H1 (cell line): Measurements from ENCODE around the gene HSF4. TPM values are rescaled to one million over a fixed set of nuclear protein-coding genes. Genes with fewer than 3 reads are reported as not detected.

Source experiments
- CTCF ChIA-PET: fragments of 300-600 bp; sonication (Branson Sonifier 250); formaldehyde crosslinking; loops from one replicate; lab custom pipeline; 2021; ENCODE audit not compliant: partially characterized antibody; lab: Charles Lee
- POLR2A ChIA-PET: fragments of 300-600 bp; sonication (Branson Sonifier 250); formaldehyde crosslinking; loops from one replicate; lab custom pipeline; 2021; ENCODE audit warnings: inconsistent platforms; ENCODE audit not compliant: partially characterized antibody; lab: Charles Lee
- DNase-seq, 2 experiments: peaks; one replicate each; pipeline versions ENCODE4 v3.0.0 to v3.0.0-alpha.2; 2010 to 2022; ENCODE audit warnings: low spot score in 2 of 2, low read depth in 1 of 2, mixed read lengths in 1 of 2
- FAIRE-seq: peaks from 2 replicates; lab custom pipeline; 2011; peaks lifted over from hg19 to GRCh38; lab: Jason Lieb, UNC
- H2AFZ ChIP-seq: 2 replicates; pipeline ENCODE4 v1.8.1; 2012; ENCODE audit warnings: low read length, inconsistent platforms
- H2AK5ac ChIP-seq: 2 replicates; pipeline ENCODE4 v1.6.1; 2013; ENCODE audit warnings: low read depth, low read length
- H2BK120ac ChIP-seq: replicated peaks from 2 replicates; pipeline ENCODE3; 2013; ENCODE audit warnings: low read depth, low read length, inconsistent platforms
- H2BK12ac ChIP-seq: 2 replicates; pipeline ENCODE4 v1.6.1; 2013; ENCODE audit warnings: low read depth, low read length
- H2BK15ac ChIP-seq: 2 replicates; pipeline ENCODE4 v1.6.1; 2013; ENCODE audit warnings: low read length
- H2BK20ac ChIP-seq: 2 replicates; pipeline ENCODE4 v1.6.1; 2013; ENCODE audit warnings: low read length
- H2BK5ac ChIP-seq: 2 replicates; pipeline ENCODE4 v1.6.1; 2013; ENCODE audit warnings: low read depth, low read length
- H3K14ac ChIP-seq: 2 replicates; pipeline ENCODE4 v1.6.1; 2013; ENCODE audit warnings: inconsistent platforms; ENCODE audit not compliant: insufficient read length
- H3K18ac ChIP-seq: 2 replicates; pipeline ENCODE4 v1.6.1; 2013; ENCODE audit warnings: low read length; ENCODE audit errors: extremely low read depth
- H3K23ac ChIP-seq: 2 replicates; pipeline ENCODE4 v1.6.1; 2013; ENCODE audit warnings: inconsistent platforms; ENCODE audit not compliant: insufficient read length
- H3K23me2 ChIP-seq: 2 replicates; pipeline ENCODE4 v1.6.1; 2013; ENCODE audit warnings: low read depth, low read length
- H3K27ac ChIP-seq: 2 replicates; pipeline ENCODE4 v1.6.1; 2011; ENCODE audit warnings: low read depth, low read length, inconsistent platforms
- H3K27me3 ChIP-seq, 4 experiments: replicated peaks in 1 of 4; 1 replicate in 1 of 4; 2 replicates in 3 of 4; pipeline versions ENCODE4 v1.6.1 to v1.8.1; 2011 to 2013; ENCODE audit warnings: low read length in 3 of 4, mild to moderate bottlenecking in 3 of 4, inconsistent platforms in 2 of 4, mixed read lengths in 2 of 4, moderate library complexity in 1 of 4; ENCODE audit not compliant: control insufficient read depth in 3 of 4, insufficient read depth in 3 of 4; ENCODE audit errors: extremely low read depth in 1 of 4
- H3K36me3 ChIP-seq, 4 experiments: 2 replicates each; pipeline versions ENCODE4 v1.6.1 to v1.8.1; 2011 to 2013; ENCODE audit warnings: mild to moderate bottlenecking in 4 of 4, low read length in 3 of 4, moderate library complexity in 2 of 4, control low read depth in 1 of 4, inconsistent platforms in 1 of 4; ENCODE audit not compliant: insufficient read depth in 4 of 4, control insufficient read depth in 2 of 4
- H3K4ac ChIP-seq: replicated peaks from 2 replicates; pipeline ENCODE3; 2013; ENCODE audit warnings: low read length, low read depth, mixed read lengths, inconsistent platforms; ENCODE audit not compliant: insufficient read length
- H3K4me1 ChIP-seq, 4 experiments: replicated peaks in 1 of 4; 1 replicate in 1 of 4; 2 replicates in 3 of 4; pipeline versions ENCODE4 v1.6.1 to v1.8.1; 2011 to 2013; ENCODE audit warnings: low read length in 3 of 4, inconsistent platforms in 2 of 4, mixed read lengths in 1 of 4; ENCODE audit not compliant: insufficient read depth in 4 of 4, control insufficient read depth in 3 of 4
- H3K4me2 ChIP-seq, 2 experiments: 2 replicates each; pipeline versions ENCODE4 v1.6.1 to v1.8.1; 2011 to 2013; ENCODE audit warnings: low read depth in 2 of 2, low read length in 2 of 2, control low read depth in 1 of 2, inconsistent platforms in 1 of 2, mild to moderate bottlenecking in 1 of 2; ENCODE audit not compliant: insufficient read depth in 1 of 2
- H3K4me3 ChIP-seq, 4 experiments: fragments of 200-600, 300-600 bp in 1 of 4; sonication (generic), shearing (Covaris generic), sonication (Bioruptor Twin) in 1 of 4; 2 replicates each; pipeline versions ENCODE4 v1.5.1 to v1.8.1; 2011 to 2016; ENCODE audit warnings: low read length in 4 of 4, low read depth in 3 of 4, control low read depth in 2 of 4, inconsistent platforms in 2 of 4, mild to moderate bottlenecking in 2 of 4, mixed read lengths in 1 of 4, moderate library complexity in 1 of 4; ENCODE audit not compliant: insufficient read depth in 2 of 4; ENCODE audit errors: extremely low read depth in 1 of 4
- H3K56ac ChIP-seq: replicated peaks from 2 replicates; pipeline ENCODE3; 2013; ENCODE audit warnings: low read depth, mild to moderate bottlenecking, mixed read lengths, low read length, inconsistent platforms; ENCODE audit not compliant: insufficient read length
- H3K79me1 ChIP-seq: 2 replicates; pipeline ENCODE4 v1.6.1; 2013; ENCODE audit warnings: low read depth, low read length, control low read depth
- H3K79me2 ChIP-seq, 2 experiments: 2 replicates each; pipeline versions ENCODE4 v1.6.1 to v1.8.1; 2012 to 2013; ENCODE audit warnings: low read length in 2 of 2, mild to moderate bottlenecking in 2 of 2, inconsistent platforms in 1 of 2; ENCODE audit not compliant: insufficient read depth in 2 of 2, control insufficient read depth in 1 of 2
- H3K9ac ChIP-seq, 4 experiments: replicated peaks in 1 of 4; 1 replicate in 1 of 4; 2 replicates in 3 of 4; pipeline versions ENCODE4 v1.6.1 to v1.8.1; 2011 to 2013; ENCODE audit warnings: low read depth in 3 of 4, low read length in 3 of 4, control low read depth in 2 of 4, mild to moderate bottlenecking in 2 of 4, moderate library complexity in 2 of 4, inconsistent platforms in 1 of 4; ENCODE audit errors: extremely low read depth in 1 of 4
- H3K9me3 ChIP-seq, 2 experiments: 2 replicates each; pipeline versions ENCODE4 v1.6.1 to v1.8.1; 2012 to 2013; ENCODE audit warnings: mild to moderate bottlenecking in 2 of 2, moderate library complexity in 2 of 2, control low read depth in 1 of 2, inconsistent platforms in 1 of 2, low read depth in 1 of 2, low read length in 1 of 2, mixed read lengths in 1 of 2; ENCODE audit not compliant: insufficient read depth in 2 of 2
- H4K20me1 ChIP-seq, 2 experiments: replicated peaks in 1 of 2; 2 replicates each; pipeline versions ENCODE3 to v1.8.1; 2011 to 2013; ENCODE audit warnings: inconsistent platforms in 2 of 2, low read length in 2 of 2, mild to moderate bottlenecking in 1 of 2; ENCODE audit not compliant: insufficient read depth in 2 of 2, control insufficient read depth in 1 of 2
- H4K5ac ChIP-seq: 2 replicates; pipeline ENCODE4 v1.6.1; 2013; ENCODE audit warnings: low read length, low read depth, mixed read lengths, inconsistent platforms; ENCODE audit not compliant: insufficient read length
- H4K8ac ChIP-seq: 2 replicates; pipeline ENCODE4 v1.8.0; 2013; ENCODE audit warnings: mild to moderate bottlenecking, moderate library complexity, low read length, inconsistent platforms; ENCODE audit not compliant: insufficient read depth; ENCODE audit errors: extremely low read depth
- H4K91ac ChIP-seq: replicated peaks from 2 replicates; pipeline ENCODE3; 2013; ENCODE audit warnings: low read length, mixed read lengths, inconsistent platforms; ENCODE audit not compliant: insufficient read length
- EZH2 ChIP-seq: fragments of 200-600 bp; sonication (generic); IDR thresholded peaks from 2 replicates; pipeline ENCODE4 v1.7.1; 2012; ENCODE audit warnings: low read depth, mild to moderate bottlenecking, moderate library complexity, low read length, inconsistent platforms; ENCODE audit not compliant: severe bottlenecking
- KDM5A ChIP-seq: fragments of 200-600 bp; IDR thresholded peaks from 2 replicates; pipeline ENCODE4 v1.7.1; 2012; ENCODE audit warnings: mild to moderate bottlenecking, low read length, inconsistent platforms, mixed read lengths
- POLR2A ChIP-seq, 2 experiments: IDR thresholded peaks; 1 replicate in 1 of 2; 2 replicates in 1 of 2; pipeline ENCODE4 v1.6.1; 2011; ENCODE audit warnings: low read depth in 2 of 2, low read length in 2 of 2, mild to moderate bottlenecking in 2 of 2; ENCODE audit errors: control extremely low read depth in 1 of 2
- RBBP5 ChIP-seq: IDR thresholded peaks from 2 replicates; pipeline ENCODE4 v1.7.1; 2012; ENCODE audit warnings: low read depth, mild to moderate bottlenecking, inconsistent platforms, low read length, moderate library complexity, borderline replicate concordance
- RNF2 ChIP-seq: fragments of 200-900, 300-1000 bp; sonication (generic); IDR thresholded peaks from 2 replicates; pipeline ENCODE4 v1.7.1; 2016; ENCODE audit warnings: borderline replicate concordance, low read depth, mild to moderate bottlenecking, antibody characterized with exemption, low read length; ENCODE audit not compliant: poor library complexity, severe bottlenecking; ENCODE audit errors: missing control alignments
- SIX5 ChIP-seq: IDR thresholded peaks from 2 replicates; pipeline ENCODE4 v1.6.1; 2011; ENCODE audit warnings: mild to moderate bottlenecking, low read depth, low read length
- SP1 ChIP-seq: IDR thresholded peaks from 2 replicates; pipeline ENCODE4 v1.6.1; 2011; ENCODE audit warnings: low read depth, low read length
- TAF7 ChIP-seq: optimal IDR thresholded peaks from 2 replicates; pipeline ENCODE3; 2011; ENCODE audit warnings: low read depth, mild to moderate bottlenecking, inconsistent platforms, low read length, moderate library complexity, borderline replicate concordance
- YY1 ChIP-seq: IDR thresholded peaks from 2 replicates; pipeline ENCODE4 v1.6.1; 2011; ENCODE audit warnings: low read depth, mild to moderate bottlenecking, low read length
- ZNF274 ChIP-seq: IDR thresholded peaks from 2 replicates; pipeline ENCODE4 v1.7.0; 2012; ENCODE audit warnings: low read length, borderline replicate concordance; ENCODE audit errors: extremely low read depth
- WGBS, 2 experiments: shearing (Covaris generic) in 1 of 2; methylation state at CpG; one replicate each; pipeline versions ENCODE4 v1.1.6 to v1.1.7; 2013 to 2015; ENCODE audit warnings: low lambda C conversion rate in 2 of 2, mixed read lengths in 2 of 2, inconsistent platforms in 1 of 2, low coverage in 1 of 2, missing lambda C conversion rate in 1 of 2; ENCODE audit not compliant: insufficient replicate concordance in 2 of 2, insufficient coverage in 1 of 2, insufficient read length in 1 of 2; ENCODE audit errors: extremely low coverage in 1 of 2, missing lambda C conversion rate in 1 of 2; 5-methylcytosine and 5-hydroxymethylcytosine counted together
- polyA plus RNA-seq, 7 experiments: library from polyadenylated mRNA; depleted of rRNA in 3 of 7; stranded (reverse) in 5 of 7; unstranded in 2 of 7; fragments of >200 nt in 5 of 7; fragments of 200-250 nt in 2 of 7; gene quantifications; 1 replicate in 5 of 7; 2 replicates in 1 of 7; 4 replicates in 1 of 7; pipeline versions ENCODE4 v1.2.1 to v1.2.3, GENCODE V29; 2011 to 2013; ENCODE audit warnings: missing spikeins in 2 of 7, mixed read lengths in 2 of 7
- total RNA-seq: library from RNA; stranded (reverse); fragmentation: NEBNext Ultra II Directional; extraction: Animal tissue kit (Norgen Biotek cat#: 25700); gene quantifications from 2 replicates; pipeline ENCODE4 v1.2.1, GENCODE V29; 2021

The HSF4 gene
- total and polyA plus RNA-seq, 2 of the 8 experiments (the other 6 are each of a cell fraction or from before 2014, with no cell fraction given) = 0.14 TPM; not detected in 1

DNA sequence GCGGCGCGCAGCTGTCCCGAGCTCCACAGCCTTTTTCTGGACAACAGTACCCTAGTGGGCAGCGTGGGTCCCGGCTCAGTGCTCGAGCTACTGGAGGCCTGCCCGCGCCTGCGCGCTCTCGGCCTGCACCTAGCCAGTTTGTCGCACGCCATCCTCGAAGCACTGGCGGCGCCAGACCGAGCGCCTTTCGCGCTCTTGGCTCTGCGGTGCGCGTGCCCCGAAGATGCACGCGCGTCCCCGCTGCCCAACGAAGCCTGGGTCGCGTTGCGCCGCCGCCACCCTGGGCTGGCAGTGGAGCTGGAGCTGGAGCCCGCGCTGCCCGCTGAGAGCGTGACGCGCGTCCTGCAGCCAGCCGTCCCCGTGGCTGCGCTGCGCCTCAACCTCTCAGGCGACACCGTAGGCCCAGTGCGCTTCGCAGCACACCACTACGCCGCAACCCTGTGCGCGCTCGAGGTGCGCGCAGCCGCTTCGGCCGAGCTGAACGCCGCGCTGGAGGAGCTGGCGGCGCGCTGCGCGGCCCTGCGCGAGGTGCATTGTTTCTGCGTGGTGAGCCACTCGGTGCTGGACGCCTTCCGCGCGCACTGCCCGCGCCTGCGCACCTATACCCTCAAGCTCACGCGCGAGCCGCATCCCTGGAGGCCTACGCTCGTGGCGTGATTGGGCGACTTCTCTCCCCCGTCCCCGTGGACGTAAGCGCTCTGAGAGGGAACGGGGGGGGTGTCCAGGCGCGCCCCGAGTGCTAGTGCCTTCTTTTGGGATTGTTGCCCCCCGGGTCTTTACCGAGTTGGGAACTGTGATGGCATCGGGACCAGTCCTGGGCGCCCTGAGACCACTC is 1.2 kb upstream of the HSF4 start:
- ChIA-PET POLR2A (interaction anchor here (0.7 to 7.9 kb wide), 6 partner anchors 8 to 39 kb away, joined by 3 to 59 read pairs (median 10); partner anchors contain the start of genes B3GNT9 and MATCAP1), CTCF (interaction anchor here (0.6 to 19.3 kb wide), 15 partner anchors 6 to 481 kb away, joined by 3 to 291 read pairs (median 5); partner anchors contain the start of genes B3GNT9, ELMO3, FBXL8 and HSF4)
- H4K91ac ChIP-seq = no peak overlapping the region
- H2BK12ac ChIP-seq = no peak overlapping the region
- H3K4me3 ChIP-seq = peak overlapping the region; percentile 11 to 56 (median 22); a peak in 6 of 8 replicates
- H3K18ac ChIP-seq = peak overlapping the region; percentile 48; the same call in 1 of the 2 replicates
- H2BK120ac ChIP-seq = no peak overlapping the region
- no peak overlapping the region for H4K8ac ChIP-seq
- no peak overlapping the region for H3K23ac ChIP-seq
- no peaks in the 10 kb centered on the region for H3K79me2 ChIP-seq
- FAIRE-seq (no peak), DNase-seq (peak in 1 of 2 experiments; percentile 73)
- H3K27me3 ChIP-seq = peaks cover 93 to 100% (median 99%) of the 10 kb centered on the region in 4 experiments
- H3K4me2 ChIP-seq = peak overlapping the region; percentile 71 to 98
- no peak overlapping the region for H3K9ac ChIP-seq
- no peak overlapping the region for H2AK5ac ChIP-seq
- peak overlapping the region; percentile 75; the same call in 1 of the 2 replicates for H2AFZ ChIP-seq
- H3K9me3 ChIP-seq = no peaks in the 10 kb centered on the region
- peaks cover 0 to 14% (median 0%) of the 10 kb centered on the region in 4 experiments; a peak in 1 of 8 replicates for H3K36me3 ChIP-seq
- no peak overlapping the region for H3K14ac ChIP-seq
- H3K4ac ChIP-seq = peak overlapping the region; percentile 85
- WGBS, 2 experiments = 4% methylated on average over 92 of the region's 99 CpGs; no CpG with 5 or more reads in 1 of the 2 experiments
- no peaks in the 10 kb centered on the region for H3K79me1 ChIP-seq
- H4K20me1 ChIP-seq = peaks cover 2 to 23% of the 10 kb centered on the region in 2 experiments
- H3K23me2 ChIP-seq = peaks cover 15% of the 10 kb centered on the region
- H4K5ac ChIP-seq = no peak overlapping the region
- H3K56ac ChIP-seq = no peak overlapping the region
- H2BK15ac ChIP-seq = no peak overlapping the region; the same call in 1 of the 2 replicates
- H3K27ac ChIP-seq = no peak overlapping the region
- no peak overlapping the region for H2BK5ac ChIP-seq
- H3K4me1 ChIP-seq = peaks cover 0 to 33% (median 30%) of the 10 kb centered on the region in 4 experiments; a peak in 6 of 7 replicates
- H2BK20ac ChIP-seq = no peak overlapping the region
- peak; percentile 94 for TF ChIP-seq RNF2
- no peak for TF ChIP-seq TAF7
- no peak for TF ChIP-seq SIX5
- no peak for TF ChIP-seq YY1
- TF ChIP-seq KDM5A = no peak
- peak; percentile 44; the same call in 1 of the 2 replicates for TF ChIP-seq RBBP5
- no peak for TF ChIP-seq POLR2A (IDR thresholded peaks at IDR 0.05; ENCODE audit: control extremely low read depth in 1 of 2, low read depth in 2 of 2, low read length in 2 of 2)
- peak; percentile 98 for TF ChIP-seq EZH2
- TF ChIP-seq ZNF274 = no peak
- TF ChIP-seq SP1 = no peak
